EH (cell line): ENCODE data around the gene PRMT5.

ENCODE experiments used
- DNase-seq: peaks from one replicate; pipeline ENCODE4 v3.0.0-alpha.2; 2015; ENCODE audit warnings: low read depth

PRMT5 gene

GRCh38 chr14:22875003-22875747 is 54.0 kb downstream of the PRMT5 start:
- DNase-seq: no peak

- no peak for DNase-seq
Measured at GRCh38 chr14:22872833-22873520, 56.2 kb downstream of the PRMT5 start.

GRCh38 chr14:22872033-22872832 is 56.9 kb downstream of the PRMT5 start:
- peak; percentile 84 for DNase-seq

- DNase-seq: peak; percentile 89
Measured at GRCh38 chr14:22871224-22872032, 57.7 kb downstream of the PRMT5 start, which contains the start of gene LRP10. LRP10 (plus strand) TSS chr14:22871740; CDS start chr14:22872304, 564 bp downstream.

GRCh38 chr14:22870811-22871223 is 58.4 kb downstream of the PRMT5 start:
- DNase-seq: no peak
